DND-41 (cell line): ENCODE results near the gene EIF4ENIF1.

Source experiments
- ATAC-seq: fragments of 200-7000 bp; cut with Tn5 transposase; 3 replicates; pipeline ENCODE4 v1.9.1; 2021; ENCODE audit warnings: low read depth; ENCODE audit not compliant: insufficient read depth
- DNase-seq: peaks from one replicate; pipeline ENCODE4 v3.0.0-alpha.2; 2020
- H2AFZ ChIP-seq: 2 replicates; pipeline ENCODE4 v1.6.0; 2012; ENCODE audit warnings: low read depth, low read length
- H3K27ac ChIP-seq: 2 replicates; pipeline ENCODE4 v1.5.1; 2012; ENCODE audit warnings: low read length, inconsistent platforms
- H3K27me3 ChIP-seq: fragments of 200-600 bp; sonication (generic); 2 replicates; pipeline ENCODE4 v1.6.0; 2012; ENCODE audit warnings: low read length, mild to moderate bottlenecking, inconsistent platforms; ENCODE audit not compliant: insufficient read depth, poor library complexity
- H3K36me3 ChIP-seq: 2 replicates; pipeline ENCODE4 v1.5.1; 2012; ENCODE audit warnings: low read length, inconsistent platforms; ENCODE audit not compliant: insufficient read depth
- H3K4me1 ChIP-seq: 2 replicates; pipeline ENCODE4 v1.5.1; 2012; ENCODE audit warnings: mild to moderate bottlenecking, low read length; ENCODE audit not compliant: insufficient read depth
- H3K4me2 ChIP-seq: 2 replicates; pipeline ENCODE4 v1.6.0; 2012; ENCODE audit warnings: mild to moderate bottlenecking, moderate library complexity, low read length, inconsistent platforms; ENCODE audit not compliant: insufficient read depth
- H3K4me3 ChIP-seq, 2 experiments: fragments of 200-600 bp in 1 of 2; shearing (Covaris generic) in 1 of 2; 2 replicates each; pipeline ENCODE4 v1.5.1; 2012 to 2016; ENCODE audit warnings: inconsistent platforms in 2 of 2, low read length in 2 of 2, mild to moderate bottlenecking in 2 of 2, low read depth in 1 of 2, moderate library complexity in 1 of 2
- H3K79me2 ChIP-seq: 2 replicates; pipeline ENCODE4 v1.6.0; 2012; ENCODE audit warnings: low read length, inconsistent platforms; ENCODE audit not compliant: insufficient read depth
- H3K9ac ChIP-seq: 2 replicates; pipeline ENCODE4 v1.6.0; 2012; ENCODE audit warnings: low read depth, mild to moderate bottlenecking, inconsistent platforms, low read length, moderate library complexity
- H3K9me3 ChIP-seq: 2 replicates; pipeline ENCODE4 v1.5.1; 2012; ENCODE audit warnings: low read length, moderate library complexity, mild to moderate bottlenecking, inconsistent platforms; ENCODE audit not compliant: insufficient read depth, severe bottlenecking
- H4K20me1 ChIP-seq: 2 replicates; pipeline ENCODE4 v1.6.0; 2012; ENCODE audit warnings: low read length; ENCODE audit not compliant: insufficient read depth
- EZH2 ChIP-seq: IDR thresholded peaks from 3 replicates; pipeline ENCODE4 v1.6.1; 2012; ENCODE audit warnings: borderline replicate concordance, low read depth, mild to moderate bottlenecking, moderate library complexity, low read length, inconsistent platforms; ENCODE audit not compliant: severe bottlenecking
- TF ChIP-seq, protein P1 (sequence below): IDR thresholded peaks from 2 replicates; pipeline ENCODE4 v1.5.1; 2012; ENCODE audit warnings: borderline replicate concordance, low read length, moderate library complexity, mild to moderate bottlenecking; ENCODE audit not compliant: poor library complexity, severe bottlenecking; ENCODE audit errors: extremely low read depth

EIF4ENIF1 gene

GRCh38 chr22:31393893-31394292 lies 95.7 kb downstream of the EIF4ENIF1 start:
- Histone ChIP-seq H2AFZ (no peak overlapping the region), H3K9ac (no peak overlapping the region), H3K79me2 (peaks cover 3% of the 10 kb centered on the region; the same call in 1 of the 2 replicates), H3K27ac (no peak overlapping the region), H3K36me3 (no peaks in the 10 kb centered on the region), H3K4me2 (no peak overlapping the region), H3K4me1 (peaks cover 6% of the 10 kb centered on the region; the same call in 1 of the 2 replicates), H3K4me3 (no peak overlapping the region), H3K27me3 (no peaks in the 10 kb centered on the region), H3K9me3 (no peaks in the 10 kb centered on the region), H4K20me1 (no peaks in the 10 kb centered on the region)
- DNase-seq (no peak), ATAC-seq (no peak)
- TF ChIP-seq, protein P1, sequence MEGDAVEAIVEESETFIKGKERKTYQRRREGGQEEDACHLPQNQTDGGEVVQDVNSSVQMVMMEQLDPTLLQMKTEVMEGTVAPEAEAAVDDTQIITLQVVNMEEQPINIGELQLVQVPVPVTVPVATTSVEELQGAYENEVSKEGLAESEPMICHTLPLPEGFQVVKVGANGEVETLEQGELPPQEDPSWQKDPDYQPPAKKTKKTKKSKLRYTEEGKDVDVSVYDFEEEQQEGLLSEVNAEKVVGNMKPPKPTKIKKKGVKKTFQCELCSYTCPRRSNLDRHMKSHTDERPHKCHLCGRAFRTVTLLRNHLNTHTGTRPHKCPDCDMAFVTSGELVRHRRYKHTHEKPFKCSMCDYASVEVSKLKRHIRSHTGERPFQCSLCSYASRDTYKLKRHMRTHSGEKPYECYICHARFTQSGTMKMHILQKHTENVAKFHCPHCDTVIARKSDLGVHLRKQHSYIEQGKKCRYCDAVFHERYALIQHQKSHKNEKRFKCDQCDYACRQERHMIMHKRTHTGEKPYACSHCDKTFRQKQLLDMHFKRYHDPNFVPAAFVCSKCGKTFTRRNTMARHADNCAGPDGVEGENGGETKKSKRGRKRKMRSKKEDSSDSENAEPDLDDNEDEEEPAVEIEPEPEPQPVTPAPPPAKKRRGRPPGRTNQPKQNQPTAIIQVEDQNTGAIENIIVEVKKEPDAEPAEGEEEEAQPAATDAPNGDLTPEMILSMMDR = no peak
- no peak for TF ChIP-seq EZH2
